Left ventricle myocardium superior (tissue), 1 donor: ENCODE data around the gene HTT-AS. TPM values are rescaled to one million over a fixed set of nuclear protein-coding genes. Genes with fewer than 3 reads are reported as not detected.
"Not testable (repeated sequence)": the region's sequence is repeated elsewhere in the genome, so short reads cannot be mapped to it uniquely, and the experiment has no call there.

ENCODE experiments used
- ATAC-seq: fragments of 200-7000 bp; cut with Tn5 transposase; one replicate; pipeline ENCODE4 v1.9.1; 2020; ENCODE audit warnings: mild to moderate bottlenecking, moderate library complexity
- DNase-seq: peaks from one replicate; pipeline ENCODE4 v3.0.0-alpha.2; 2020
- intact Hi-C: fragments of 100-400 bp; cut with micrococcal nuclease; formaldehyde crosslinking; loops from one replicate; pipeline ENCODE4 v1.11.0; 2022
- total RNA-seq: library from RNA; stranded (reverse); fragmentation: NEBNext Ultra II Directional; extraction: Animal tissue kit (Norgen Biotek cat#: 25700); gene quantifications from one replicate; pipeline ENCODE4 v1.2.1, GENCODE V29; 2021
- donor health status: DM: no; HTN: yes; CAD: no; lungs with severe emphysema.

Gene HTT-AS
- total RNA-seq, 1 donor from 2014 or later: not detected

DNA sequence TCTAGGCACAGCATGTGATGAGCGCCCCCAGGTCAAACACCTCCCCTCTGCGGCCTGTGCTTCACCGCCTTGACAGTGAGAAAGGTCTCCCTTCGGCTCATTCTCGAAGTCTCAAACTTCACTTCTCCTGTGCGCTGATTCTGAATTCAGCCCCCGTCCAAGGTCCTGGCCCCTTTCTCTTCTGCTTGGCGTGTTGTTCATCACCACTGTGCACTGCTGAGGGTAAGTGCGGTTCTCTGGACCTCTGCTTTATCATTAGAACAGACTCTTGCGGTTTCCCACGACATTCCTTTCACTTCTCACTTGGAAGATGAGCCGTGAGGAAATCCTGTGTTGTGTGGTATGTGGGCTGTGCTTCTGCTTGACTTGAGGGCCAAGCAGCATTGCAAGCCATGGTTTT is 11.9 kb downstream of the HTT-AS start:
- intact Hi-C loops: no loop called here
- DNase-seq: no peak
- ATAC-seq: no peak

DNA sequence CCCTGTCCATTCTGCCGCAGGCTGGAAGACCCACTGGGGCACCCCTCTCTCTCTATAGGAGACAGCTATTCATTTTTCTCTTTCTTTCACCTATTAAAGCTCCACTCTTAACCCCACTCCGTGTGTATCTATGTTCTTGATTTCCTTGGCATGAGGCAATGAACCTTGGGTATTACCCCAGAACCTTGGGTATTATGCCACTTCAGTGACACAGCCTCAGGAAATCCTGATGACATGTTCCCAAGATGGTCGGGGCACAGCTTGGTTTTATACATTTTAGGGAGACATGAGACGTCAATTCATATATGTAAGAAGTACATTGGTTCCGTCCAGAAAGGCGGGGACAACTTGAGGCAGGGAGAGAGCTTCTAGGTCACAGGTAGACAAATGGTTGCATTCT is 13.4 kb downstream of the HTT-AS start:
- intact Hi-C loops: no loop called here
- ATAC-seq (no peak), DNase-seq (no peak)

DNA sequence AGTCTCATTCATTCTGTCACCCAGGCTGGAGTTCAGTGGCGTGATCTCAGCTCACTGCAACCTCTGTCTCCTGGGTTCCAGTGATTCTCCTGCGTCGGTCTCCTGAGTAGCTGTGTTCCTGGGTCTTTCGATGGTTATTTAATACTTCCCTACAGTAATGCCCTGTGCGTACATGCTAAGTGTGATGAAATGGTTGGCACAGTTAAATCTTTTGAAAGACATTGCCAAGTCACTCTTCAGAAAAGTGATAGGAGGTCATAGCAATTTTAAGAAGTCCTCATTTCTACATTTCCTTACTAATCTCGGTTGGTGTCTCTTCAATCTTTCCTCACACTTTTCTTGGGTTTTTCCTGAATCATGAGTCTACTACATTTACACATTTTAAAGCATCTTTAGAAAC is 14.4 kb downstream of the HTT-AS start:
- no peak for DNase-seq
- intact Hi-C loops: no loop called here
- ATAC-seq: no peak

DNA sequence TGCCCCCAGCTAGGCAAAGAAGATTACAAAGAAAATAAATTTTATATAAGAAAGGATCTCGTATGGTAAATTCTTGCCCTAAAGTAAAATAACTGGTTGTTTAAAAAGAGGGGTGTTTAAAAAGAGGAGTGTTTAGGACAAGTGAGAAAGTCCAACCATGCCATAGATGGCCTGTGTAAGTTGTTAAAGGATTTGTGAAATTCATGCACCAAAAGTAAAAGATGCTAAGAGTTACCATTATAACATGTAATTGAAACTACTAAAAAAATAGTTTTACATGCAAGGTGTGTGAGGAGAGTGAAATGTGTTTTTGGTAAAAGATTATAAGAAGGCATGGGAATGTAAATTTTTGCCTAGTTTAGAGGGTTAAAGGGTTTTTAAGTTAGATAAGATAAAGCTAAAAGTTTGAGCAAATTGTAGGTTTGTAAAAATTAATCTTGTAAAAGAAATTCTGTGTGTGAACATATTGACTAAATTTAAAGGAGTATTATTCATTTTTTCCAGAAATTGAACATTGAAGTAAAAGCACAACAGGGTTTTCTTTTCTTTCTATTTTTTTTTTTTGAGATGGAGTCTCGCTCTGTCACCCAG is 20.1 kb downstream of the HTT-AS start:
- DNase-seq (no peak), ATAC-seq (no peak)
- intact Hi-C loops: no loop called here

DNA sequence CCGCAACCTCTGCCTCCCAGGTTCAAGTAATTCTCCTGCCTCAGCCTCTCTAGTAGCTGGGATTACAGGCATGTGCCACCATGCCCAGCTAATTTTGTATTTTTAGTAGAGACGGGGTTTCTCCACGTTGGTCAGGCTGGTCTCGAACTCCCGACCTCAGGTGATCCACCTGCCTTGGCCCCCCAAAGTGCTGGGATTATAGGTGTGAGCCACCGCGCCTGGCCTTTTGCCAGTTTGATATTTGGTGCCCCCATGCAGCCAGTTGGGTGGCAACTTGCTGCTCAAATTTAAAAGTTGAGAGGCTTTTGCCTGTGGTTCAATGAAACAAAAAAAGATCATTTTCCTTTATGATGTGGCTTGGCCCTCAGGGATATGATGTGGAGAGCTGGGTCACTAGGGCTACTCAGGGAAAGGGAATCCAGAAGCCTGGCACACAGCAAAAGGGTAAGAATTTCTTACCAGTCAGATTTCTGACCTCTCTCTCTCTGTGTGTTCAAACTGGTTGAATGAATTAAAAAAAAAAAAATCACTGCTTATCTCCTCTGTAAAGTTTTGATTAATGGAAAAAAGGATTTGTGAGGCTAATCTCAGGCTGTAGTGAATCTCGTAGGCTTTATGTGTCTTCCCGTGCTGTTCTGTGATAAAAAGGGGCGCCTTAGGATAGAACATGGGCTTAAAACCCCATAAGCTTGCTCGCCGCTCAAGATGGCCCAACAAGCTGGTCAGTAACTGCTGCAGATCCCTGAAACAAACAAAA is 23.0 kb downstream of the HTT-AS start:
- DNase-seq, intact Hi-C loops, ATAC-seq: not testable (repeated sequence)

DNA sequence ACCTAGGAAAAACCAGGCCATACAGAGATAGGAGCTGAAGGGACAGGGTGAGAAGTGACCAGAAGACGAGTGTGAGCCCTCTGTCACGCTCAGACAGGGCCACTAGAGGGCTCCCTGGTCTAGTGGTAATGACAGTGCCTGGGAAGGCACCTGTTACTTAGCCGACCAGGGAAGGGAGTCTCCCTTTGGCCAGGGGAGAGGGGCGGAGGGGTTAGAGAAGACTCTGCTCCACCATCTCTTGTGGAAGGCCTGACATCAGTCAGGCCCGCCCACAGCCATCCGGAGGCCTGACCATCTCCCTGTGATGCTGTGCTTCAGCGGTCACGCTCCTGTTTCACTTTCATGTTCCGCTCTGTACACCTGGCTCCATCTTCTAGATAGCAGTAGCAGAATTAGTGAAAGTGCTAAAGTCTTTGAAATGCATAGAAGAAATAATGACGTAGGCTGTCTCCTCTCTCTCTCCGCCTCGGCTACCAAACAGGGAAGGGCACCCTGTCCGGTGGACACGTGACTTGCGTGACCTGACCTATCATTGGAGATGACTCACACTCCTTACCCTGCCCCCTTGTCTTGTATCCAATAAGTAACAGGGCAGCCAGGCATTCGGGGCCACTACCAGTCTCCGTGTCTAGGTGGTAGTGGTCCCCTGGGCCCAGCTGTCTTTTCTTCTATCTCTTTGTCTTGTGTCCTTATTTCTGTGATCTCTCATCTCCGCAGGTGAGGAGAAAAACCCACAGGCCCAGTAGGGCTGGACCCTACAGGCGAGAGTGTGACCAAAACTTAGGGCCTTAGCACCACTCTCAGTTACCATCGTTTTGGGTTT is 26.7 kb downstream of the HTT-AS start:
- intact Hi-C loops: no loop called here
- ATAC-seq: peak; percentile 64

DNA sequence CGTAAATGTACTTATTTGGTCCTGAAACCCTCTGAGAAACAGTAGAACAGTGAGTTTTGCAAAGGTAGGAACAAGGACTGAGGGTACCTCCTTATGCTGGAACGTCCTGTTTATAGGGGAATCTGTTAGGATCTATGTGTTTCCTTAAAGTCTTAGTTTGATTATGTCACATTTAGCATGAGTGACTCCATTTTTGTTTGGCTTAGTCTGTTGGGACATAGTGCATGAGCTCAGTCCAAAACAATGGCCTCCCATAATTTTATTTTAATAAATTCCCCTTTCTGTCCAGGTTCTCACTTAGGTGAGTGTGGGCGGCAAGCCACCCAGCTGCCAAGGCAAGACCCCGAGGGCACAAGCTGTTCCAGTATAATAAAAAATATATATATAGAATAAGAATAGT is 27.7 kb downstream of the HTT-AS start:
- DNase-seq: no peak
- ATAC-seq: no peak
- intact Hi-C loops: no loop called here

More for the DNA sequence above, 26.7 kb downstream of the HTT-AS start:
- DNase-seq: peak; percentile 69

DNA sequence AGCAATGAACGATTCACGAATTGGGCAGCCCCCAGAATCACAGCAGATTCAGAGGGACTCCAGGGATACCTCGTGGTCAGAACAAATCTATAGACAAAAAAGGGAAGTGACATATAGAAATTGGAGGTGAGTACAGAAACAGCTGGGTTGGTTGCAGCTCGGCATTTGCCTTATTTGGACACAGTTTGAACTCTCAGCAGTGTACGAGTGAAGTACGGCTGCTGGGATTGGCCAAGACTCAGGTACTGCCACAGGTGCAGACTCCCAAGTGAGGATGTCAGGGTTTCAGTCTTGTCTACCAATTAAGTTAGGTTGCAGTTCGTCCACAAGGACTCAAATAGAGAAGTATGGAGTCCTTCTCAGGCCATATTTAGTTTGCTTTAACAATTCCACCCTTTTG is 28.2 kb downstream of the HTT-AS start:
- DNase-seq: no peak
- ATAC-seq: no peak
- intact Hi-C loops: no loop called here

DNA sequence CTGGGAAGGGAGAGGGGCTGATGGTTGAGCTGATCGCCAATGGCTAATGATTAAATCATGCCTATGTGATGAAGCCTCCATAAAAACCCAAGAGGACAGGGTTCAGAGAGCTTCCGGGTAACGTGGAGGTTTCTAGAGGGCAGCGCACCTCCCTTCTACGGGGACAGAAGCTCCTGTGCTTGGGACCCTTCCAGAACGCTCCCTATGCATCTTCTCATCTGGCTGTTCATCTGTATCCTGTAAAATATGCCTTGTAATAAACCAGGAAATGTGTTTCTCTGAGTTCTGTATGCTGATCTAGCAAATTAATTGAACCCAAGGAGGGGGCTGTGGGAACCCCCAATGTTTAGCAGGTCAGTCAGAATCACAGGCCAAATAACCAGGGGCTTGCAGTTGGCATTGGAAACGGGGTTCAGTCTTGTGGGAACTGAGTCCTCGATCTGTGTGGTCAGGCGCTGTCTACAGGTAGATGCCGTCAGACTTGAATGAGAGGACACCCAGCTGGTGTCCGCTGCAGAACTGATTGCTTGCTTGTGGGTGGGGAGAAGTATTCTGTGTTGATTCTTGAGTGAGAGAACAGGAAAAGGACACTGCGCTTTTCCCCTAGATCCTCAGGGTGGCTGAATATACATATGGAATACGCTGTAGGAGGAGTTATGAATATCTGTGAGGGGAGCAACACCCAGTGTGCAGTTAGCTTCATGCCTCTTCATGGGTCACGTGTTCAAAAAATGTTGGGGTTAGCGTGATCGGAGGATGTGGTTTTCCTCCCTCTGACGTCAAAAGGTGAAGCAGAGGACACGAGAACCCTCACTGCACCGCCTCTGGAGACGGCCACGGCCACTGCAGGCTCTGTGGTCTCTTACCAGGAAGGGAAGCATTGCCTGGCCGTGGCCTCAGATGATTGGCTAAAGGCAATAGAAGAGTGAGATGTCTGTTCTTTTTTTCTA is 29.2 kb downstream of the HTT-AS start:
- intact Hi-C loops: no loop called here
- DNase-seq: peak; percentile 65
- ATAC-seq: peak; percentile 12

DNA sequence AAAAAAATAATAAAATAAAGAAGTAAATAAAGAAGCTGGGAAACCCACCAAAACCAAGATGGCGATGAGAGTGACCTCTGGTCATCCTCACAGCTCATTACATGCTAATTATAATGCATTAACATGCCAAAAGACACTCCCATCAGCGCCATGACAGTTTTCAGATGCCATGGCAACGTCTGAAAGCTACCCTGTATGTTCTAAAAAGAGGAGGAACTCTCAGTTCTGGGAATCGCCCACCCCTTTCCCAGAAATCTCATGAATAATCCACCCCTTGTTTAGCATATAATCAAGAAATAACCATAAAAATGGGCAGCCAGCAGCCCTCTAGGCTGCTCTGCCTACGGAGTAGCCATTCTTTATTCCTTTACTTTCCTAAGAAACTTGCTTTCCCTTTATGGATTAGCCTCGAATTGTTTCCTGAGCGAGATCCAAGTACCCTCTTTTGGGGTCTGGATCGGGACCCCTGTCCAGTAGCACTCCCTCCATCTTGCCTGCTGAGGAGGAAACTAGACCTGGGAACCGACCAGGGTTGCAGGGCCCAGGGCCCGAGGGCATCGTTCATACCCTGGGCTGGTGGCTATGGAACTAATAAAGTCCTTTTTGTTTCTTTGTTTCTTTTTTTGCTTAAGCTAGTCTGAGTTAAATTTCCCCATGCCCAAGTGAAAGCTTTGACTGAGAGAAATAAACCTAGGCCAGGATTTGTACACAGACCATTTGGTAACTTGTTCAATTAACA is 30.9 kb downstream of the HTT-AS start:
- ATAC-seq: no peak
- no peak for DNase-seq
- intact Hi-C loops: no loop called here

DNA sequence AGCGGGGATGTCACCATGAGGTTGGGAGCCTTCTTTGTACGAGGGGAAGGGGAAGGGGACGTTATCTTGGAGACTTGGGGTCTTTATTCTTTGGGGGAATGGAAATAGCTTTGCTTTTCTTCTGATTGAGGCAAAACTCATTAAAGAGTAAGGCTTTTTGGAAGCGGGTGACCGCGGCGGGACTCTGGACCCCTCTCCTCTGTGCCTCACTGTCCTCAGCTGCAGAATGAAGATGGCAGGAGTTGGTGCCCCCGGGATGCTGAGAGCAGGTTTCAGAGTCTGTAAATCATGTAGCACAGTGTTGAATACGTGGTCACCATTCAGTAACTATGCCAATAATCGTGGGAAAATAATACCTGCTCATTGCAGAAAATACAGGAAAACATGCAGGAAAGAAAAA is 32.1 kb downstream of the HTT-AS start:
- ATAC-seq (no peak), DNase-seq (no peak)
- intact Hi-C loops: no loop called here

DNA sequence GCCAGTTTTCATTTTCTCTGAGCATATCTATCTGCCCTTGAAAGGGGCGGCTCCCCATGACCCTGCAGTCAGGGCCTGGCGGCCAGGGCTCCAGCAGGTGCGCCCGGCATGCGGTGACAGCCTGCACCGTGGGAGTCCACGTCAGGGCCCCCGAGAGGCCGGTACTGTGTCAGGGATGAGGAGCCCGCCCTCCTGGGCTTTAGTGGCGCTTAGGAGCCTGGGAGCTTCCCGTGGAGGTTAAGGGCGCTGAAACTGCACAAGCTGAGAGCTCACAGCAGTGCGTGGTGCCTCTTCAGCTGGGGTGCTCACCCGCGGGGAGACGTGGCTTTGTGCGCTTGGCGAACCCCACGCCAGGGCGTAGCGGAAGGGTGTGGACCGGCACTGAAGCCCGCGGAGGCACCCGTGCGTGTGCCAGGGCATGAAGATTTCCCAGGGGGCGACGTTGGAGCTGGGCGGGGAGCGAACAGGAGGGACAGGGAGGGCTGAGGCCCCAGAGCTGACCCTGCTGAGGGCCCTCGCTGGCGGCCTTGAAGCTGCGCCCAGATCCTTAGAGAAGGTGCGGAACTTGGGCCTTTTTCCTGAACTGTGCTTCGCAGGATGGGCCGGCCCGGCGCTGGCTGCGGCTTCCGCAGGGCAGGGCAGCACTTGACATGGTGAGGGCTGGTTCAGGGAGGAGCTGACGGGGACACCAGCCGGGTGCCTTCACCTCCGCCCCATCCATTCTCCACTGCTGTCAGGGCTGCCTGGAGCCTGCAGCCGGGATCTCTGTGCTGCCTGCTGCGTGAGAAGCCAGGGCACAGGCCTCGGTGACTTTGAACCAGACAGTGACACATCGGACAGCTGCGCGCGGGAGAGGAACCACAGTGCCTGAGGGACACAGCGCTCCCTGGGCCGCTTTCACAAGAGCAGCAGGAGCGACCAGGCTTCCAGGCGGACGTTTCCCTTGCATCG is 32.9 kb downstream of the HTT-AS start:
- intact Hi-C loops: no loop called here
- ATAC-seq (peak; percentile 59), DNase-seq (peak; percentile 75)

DNA sequence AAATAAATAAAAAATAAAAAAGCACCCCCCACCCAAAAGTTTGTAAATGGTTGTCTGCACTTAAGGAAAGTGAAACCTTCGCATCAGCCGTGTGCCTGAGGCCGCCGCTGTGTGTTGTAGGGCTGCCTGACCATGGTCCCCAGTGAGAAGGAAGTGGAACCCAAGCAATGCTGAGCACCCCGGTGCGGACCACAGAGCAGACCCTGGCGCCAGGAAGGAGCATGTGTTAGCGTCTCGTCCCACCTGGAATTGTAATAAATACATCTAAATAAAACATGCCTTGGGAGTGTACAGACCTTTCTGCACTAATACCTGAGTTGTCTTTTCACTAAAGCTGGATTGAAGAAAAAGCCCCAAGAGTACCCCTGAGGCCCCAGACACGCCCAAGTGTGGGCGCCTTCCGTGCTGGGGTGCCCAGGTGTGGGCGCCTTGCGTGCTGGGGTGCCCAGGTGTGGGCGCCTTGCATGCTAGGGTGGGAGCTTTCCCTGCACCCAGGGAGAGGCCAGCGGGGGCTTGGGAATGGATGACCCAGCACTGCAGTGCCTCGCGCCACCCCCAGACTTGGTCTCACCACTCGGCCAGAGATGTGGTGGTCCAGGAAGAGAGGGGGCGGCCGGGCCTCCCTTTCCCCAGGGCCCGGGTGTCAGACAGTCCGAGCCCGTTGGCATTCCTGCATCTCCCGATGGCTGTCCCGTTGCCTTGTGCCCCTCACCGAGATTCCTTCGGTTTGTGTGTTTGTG is 33.7 kb downstream of the HTT-AS start:
- intact Hi-C loops: no loop called here
- DNase-seq (no peak), ATAC-seq (no peak)

DNA sequence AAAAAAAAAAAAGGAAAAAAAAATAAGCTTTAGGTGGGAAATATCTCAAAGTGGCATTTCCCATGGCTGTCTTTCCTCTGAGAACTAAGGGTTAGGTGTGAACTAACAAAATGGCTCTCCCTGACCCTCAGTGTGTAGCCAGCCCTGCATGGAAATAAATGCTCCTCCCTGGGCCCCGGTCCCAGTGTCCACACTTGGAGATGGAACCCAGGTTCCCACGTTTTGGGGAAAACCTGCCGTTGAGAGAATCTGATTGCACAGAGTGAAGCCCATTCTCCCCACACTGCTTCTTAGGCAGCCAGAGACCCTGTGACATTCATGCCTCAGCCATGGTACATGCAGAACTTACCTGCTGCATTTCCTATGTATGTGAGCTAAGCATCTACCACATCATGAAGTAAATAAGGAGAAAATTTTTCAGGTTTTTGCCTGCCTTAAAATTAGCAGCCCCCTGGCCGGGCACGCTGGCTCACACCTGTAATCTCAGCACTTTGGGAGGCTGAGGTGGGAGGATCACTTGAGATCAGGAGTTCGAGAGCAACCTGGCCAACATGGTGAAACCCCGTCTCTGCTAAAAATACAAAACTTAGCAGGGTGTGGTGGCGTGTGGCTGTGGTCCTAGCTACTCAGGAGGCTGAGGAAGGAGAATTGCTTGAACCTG is 34.5 kb downstream of the HTT-AS start:
- no peak for ATAC-seq
- no peak for DNase-seq
- intact Hi-C loops: loop anchor here (10.0 kb wide), 1 partner anchor 65 kb away; no protein-coding TSS in a partner anchor

DNA sequence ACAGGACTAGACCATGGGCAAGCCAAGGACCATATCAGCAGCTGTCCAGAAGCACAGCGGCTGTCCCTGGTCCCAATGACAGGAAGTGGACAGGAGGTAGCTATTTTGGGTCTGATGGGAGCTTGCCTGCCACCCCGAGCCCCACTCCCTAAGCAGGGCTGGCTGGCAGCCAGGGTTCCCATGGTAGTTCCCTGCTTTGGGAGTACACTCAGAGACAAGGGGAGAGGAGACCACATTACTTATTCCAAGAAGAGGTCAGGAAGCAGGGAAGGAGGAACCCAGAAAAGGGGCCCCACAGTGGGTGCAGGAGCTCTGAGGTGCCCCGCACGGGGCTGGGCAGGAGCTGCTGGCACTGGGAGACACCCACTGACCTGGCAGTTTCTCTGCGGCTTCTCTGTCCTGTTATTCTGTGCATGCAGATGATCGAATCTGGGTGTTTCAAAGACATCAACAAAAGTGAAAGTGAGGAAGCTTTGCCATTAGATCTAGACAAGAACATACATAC is 36.3 kb downstream of the HTT-AS start:
- ATAC-seq (peak; percentile 70), DNase-seq (peak; percentile 87)
- intact Hi-C loops: loop anchor here (10.0 kb wide), 1 partner anchor 63 kb away; no protein-coding TSS in a partner anchor
